ENCODE data around the gene GART.
"Not testable (repeated sequence)": the region's sequence is repeated elsewhere in the genome, so short reads cannot be mapped to it uniquely, and the experiment has no call there.

Gene GART

DNA sequence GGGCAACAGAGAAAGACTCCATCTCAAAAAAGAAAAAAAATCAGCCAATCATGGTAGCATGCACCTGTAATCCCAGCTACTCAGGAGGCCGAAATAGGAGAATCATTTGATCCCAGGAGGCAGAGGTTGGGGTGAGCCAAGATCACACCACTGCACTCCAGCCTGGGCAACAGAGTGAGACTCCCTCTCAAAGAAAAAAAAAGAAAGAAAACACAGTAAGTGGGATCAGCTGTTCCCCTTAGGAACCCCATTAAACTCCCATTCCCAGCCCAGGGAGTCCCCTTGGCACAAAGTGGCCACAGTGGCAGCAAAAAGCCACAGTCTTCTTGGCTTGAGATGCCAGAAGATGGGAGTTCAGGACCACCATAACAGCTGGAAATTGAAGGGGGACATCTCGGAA is 71.2 kb downstream of the GART start:
- no peak for DNase-seq (ENCODE audit: low read depth in 2 of 2)

DNA sequence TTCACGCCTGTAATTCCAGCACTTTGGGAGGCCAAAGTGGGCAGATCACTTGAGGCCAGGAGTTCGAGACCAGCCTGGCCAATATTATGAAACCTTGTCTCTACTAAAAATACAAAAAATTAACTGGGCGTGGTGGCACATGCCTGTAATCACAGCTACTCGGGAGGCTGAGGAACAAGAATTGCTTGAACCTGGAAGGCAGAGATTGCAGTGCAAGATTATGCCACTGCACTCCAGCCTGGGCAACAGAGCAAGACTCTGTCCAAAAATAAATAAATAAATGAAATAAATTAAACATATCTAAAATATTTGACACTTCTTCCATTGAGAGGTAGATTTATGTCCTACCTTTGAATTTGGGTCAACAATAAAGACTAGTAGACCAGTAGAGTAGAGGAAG is 72.7 kb downstream of the GART start:
- not testable (repeated sequence) for DNase-seq (ENCODE audit: low read depth in 2 of 2)

DNA sequence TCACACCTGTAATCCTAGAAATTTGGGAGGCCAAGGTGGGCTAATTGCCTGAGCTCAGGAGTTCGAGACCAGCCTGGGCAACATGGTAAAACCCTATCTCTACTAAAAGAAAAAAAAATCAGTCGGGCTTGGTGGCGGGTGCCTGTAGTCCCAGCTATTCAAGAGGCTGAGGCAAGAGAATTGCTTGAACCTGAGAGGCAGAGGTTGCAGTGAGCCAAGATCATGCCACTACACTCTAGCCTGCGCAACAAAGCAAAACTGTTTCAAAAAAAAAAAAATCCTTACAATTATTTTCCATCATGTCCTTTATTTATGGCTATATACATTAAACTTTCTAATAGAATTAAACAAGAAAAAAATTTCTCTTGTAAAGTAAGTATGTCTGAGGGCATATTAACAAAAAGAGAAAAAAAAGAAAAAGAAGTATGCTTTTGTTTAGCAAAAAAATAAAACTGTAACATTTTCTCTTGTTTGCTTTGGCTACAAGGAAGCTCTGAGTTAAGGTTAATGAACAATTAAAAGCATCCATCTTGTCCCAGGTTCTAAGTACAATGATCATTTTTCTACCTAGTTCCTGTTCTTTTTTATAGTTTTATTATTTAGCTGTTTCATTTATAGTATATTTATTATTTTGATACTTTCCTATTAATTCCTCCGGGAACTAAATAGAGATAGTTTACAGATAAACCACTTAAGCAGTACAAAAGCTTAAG is 80.2 kb downstream of the GART start:
- DNase-seq (ENCODE audit: low read depth in 2 of 2), result no peak

DNA sequence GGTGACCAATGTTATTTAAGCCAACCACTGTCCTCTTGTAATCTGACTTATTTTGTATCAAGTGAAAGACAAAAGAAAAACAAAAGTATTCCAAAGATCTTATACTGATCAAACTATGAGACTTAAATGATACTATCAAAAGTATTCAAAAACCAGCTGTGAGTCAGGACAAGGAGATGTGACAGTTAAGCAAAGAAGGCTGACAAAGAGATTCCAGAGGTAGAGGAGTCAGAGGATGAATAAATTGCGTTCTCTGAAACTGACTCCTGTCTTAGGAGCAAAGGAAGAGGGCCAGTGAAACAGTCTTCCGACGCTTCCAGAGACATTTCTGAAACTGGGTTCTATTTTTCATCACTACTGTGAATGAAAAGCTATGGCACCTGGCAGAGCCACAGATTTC is 83.1 kb downstream of the GART start:
- no peak for DNase-seq (ENCODE audit: low read depth in 2 of 2)

DNA sequence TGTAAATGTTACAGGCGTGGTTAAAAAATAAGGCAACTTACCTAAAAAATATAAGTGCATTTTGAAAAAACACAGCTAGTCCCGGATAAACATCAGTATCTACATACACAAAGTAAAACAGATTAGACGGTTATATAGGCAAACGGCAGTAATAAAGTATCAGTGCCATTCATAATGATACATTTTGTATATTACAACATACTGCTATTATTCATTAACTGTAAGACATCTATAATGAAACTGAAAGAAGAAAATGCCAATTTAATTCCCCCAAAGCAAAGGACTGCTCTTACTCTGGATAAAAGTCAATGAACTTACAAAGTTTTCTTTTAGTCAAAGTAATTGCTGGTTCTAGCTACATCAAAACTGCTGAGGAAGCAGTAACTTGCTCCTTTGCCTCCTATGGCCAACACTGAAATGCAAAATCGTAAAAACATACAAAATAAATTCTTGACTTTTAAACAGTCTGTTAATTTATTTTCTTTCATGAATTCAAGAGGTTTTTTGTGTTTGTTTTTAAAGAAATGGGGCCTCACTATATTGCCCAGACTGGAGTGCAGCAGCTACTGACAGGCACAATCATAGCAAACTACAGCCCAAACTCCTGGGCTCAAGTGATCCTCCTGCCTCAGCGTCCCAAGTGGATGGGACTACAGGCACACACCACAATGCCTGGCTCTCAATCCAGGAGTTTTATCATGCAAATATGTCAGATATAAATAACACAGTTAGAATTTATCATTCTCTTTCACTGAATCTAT is 86.1 kb downstream of the GART start:
- DNase-seq (ENCODE audit: low read depth in 2 of 2), result no peak

Data from stimulated activated CD4-positive, alpha-beta T cell treated with anti-CD3 and anti-CD28 coated beads, Interleukin-4, amount 100 ng/mL, for 48 hours (primary cell).